Gastrocnemius medialis (tissue), 4 donors: ENCODE measurements around the gene RIN1.
"Not testable (repeated sequence)": the region's sequence is repeated elsewhere in the genome, so short reads cannot be mapped to it uniquely, and the experiment has no call there.

Experiments used
- CTCF ChIP-seq, 5 experiments: fragments of 450-650 bp in 3 of 5; fragments of 200-600 bp in 2 of 5; sonication (generic) in 2 of 5; IDR thresholded peaks in 4 of 5; conservative IDR thresholded peaks in 1 of 5; 1 replicate in 4 of 5; 2 replicates in 1 of 5; pipeline ENCODE4 v1.5.1; 2016 to 2019; ENCODE audit warnings: antibody characterized with exemption in 5 of 5, mild to moderate bottlenecking in 3 of 5, moderate library complexity in 3 of 5
- POLR2A ChIP-seq, 2 donors: fragments of 450-650 bp; IDR thresholded peaks; one replicate each; pipeline ENCODE4 v1.6.1; 2017; ENCODE audit warnings: antibody characterized with exemption in 2 of 2, mild to moderate bottlenecking in 2 of 2, moderate library complexity in 2 of 2

GRCh38 chr11:66310803-66311440 lies 25.3 kb downstream of the RIN1 start:
- TF ChIP-seq CTCF (IDR thresholded peaks at IDR 0.05 in 4 of 5, conservative IDR thresholded peaks at IDR 0.05 in 1 of 5); POLR2A (IDR thresholded peaks at IDR 0.05): not testable (repeated sequence)
